Stimulated activated CD8-positive, alpha-beta memory T cell treated with anti-CD3 and anti-CD28 coated beads, Interleukin-4, amount 100 ng/mL, for 1 hour (primary cell): Measurements from ENCODE around the gene PAPOLA.
A peak's percentile ranks its signal among the peaks of the same experiment; 100 is the strongest.
"Not testable (repeated sequence)": the region's sequence is repeated elsewhere in the genome, so short reads cannot be mapped to it uniquely, and the experiment has no call there.

Source experiments
- DNase-seq, 2 donors: peaks; one replicate each; pipeline ENCODE4 v3.0.0-alpha.2; 2020; ENCODE audit warnings: low read depth in 2 of 2, low spot score in 1 of 2

The PAPOLA gene

GRCh38 chr14:96502621-96503305 lies 581 bp downstream of the PAPOLA start:
- peak in 1 of 2 donors; percentile 5 for DNase-seq

GRCh38 chr14:96503306-96503679 lies 1.1 kb downstream of the PAPOLA start:
- DNase-seq = no peak

- DNase-seq = not testable (repeated sequence)
Observed at GRCh38 chr14:96504353-96504752, 2.2 kb downstream of the PAPOLA start.

- DNase-seq = no peak
Observed at GRCh38 chr14:96507723-96508122, 5.5 kb downstream of the PAPOLA start.

GRCh38 chr14:96508900-96509299 lies 6.7 kb downstream of the PAPOLA start:
- no peak for DNase-seq

- no peak for DNase-seq
Observed at GRCh38 chr14:96509457-96510090, 7.4 kb downstream of the PAPOLA start.

GRCh38 chr14:96511146-96511545 lies 9.0 kb downstream of the PAPOLA start:
- no peak for DNase-seq

- DNase-seq = no peak
Observed at GRCh38 chr14:96511667-96512066, 9.5 kb downstream of the PAPOLA start.

GRCh38 chr14:96512122-96512521 lies 9.9 kb downstream of the PAPOLA start:
- DNase-seq = no peak

GRCh38 chr14:96512602-96513397 lies 10.6 kb downstream of the PAPOLA start:
- no peak for DNase-seq

- DNase-seq = no peak
Observed at GRCh38 chr14:96514694-96515093, 12.5 kb downstream of the PAPOLA start.

GRCh38 chr14:96515731-96516130 lies 13.5 kb downstream of the PAPOLA start:
- DNase-seq = no peak

GRCh38 chr14:96516351-96516750 lies 14.2 kb downstream of the PAPOLA start:
- DNase-seq = no peak

- DNase-seq = no peak
Observed at GRCh38 chr14:96519970-96520369, 17.8 kb downstream of the PAPOLA start.

- DNase-seq = no peak
Observed at GRCh38 chr14:96525452-96525851, 23.3 kb downstream of the PAPOLA start.

- no peak for DNase-seq
Observed at GRCh38 chr14:96532632-96533031, 30.4 kb downstream of the PAPOLA start.

GRCh38 chr14:96536807-96537206 lies 34.6 kb downstream of the PAPOLA start:
- no peak for DNase-seq

GRCh38 chr14:96538097-96538989 lies 36.2 kb downstream of the PAPOLA start:
- DNase-seq = no peak

- DNase-seq = no peak
Observed at GRCh38 chr14:96538990-96539317, 36.8 kb downstream of the PAPOLA start.

GRCh38 chr14:96554315-96554910 lies 52.2 kb downstream of the PAPOLA start:
- no peak for DNase-seq

GRCh38 chr14:96559571-96559970 lies 57.4 kb downstream of the PAPOLA start:
- no peak for DNase-seq
